A549 (cell line): ENCODE measurements around the gene CHD6.

Source experiments
- CTCF ChIP-seq: fragments of >200 bp; sonication (Bioruptor Twin); formaldehyde crosslinking; IDR thresholded peaks from 3 replicates; pipeline ENCODE4 v1.5.1; 2016
- E2F6 ChIP-seq: IDR thresholded peaks from 2 replicates; pipeline ENCODE4 v1.6.1; 2012; ENCODE audit warnings: low read depth, borderline replicate concordance
- FOXS1 ChIP-seq: fragments of 250-450 bp; sonication (Bioruptor Pico); IDR thresholded peaks from 2 replicates; pipeline ENCODE4 v1.5.0; 2020; ENCODE audit warnings: mild to moderate bottlenecking, moderate library complexity
- NFE2L2 ChIP-seq: fragments of 150-350 bp; conservative IDR thresholded peaks from 2 replicates; pipeline ENCODE4 v1.6.1; 2014; ENCODE audit warnings: low read length
- NPAS2 ChIP-seq: fragments of 250-450 bp; sonication (Bioruptor Pico); IDR thresholded peaks from 2 replicates; pipeline ENCODE4 v1.8.0; 2022; ENCODE audit warnings: mild to moderate bottlenecking, moderate library complexity, borderline replicate concordance
- PHF8 ChIP-seq: fragments of 200-600 bp; sonication (generic); IDR thresholded peaks from 2 replicates; pipeline ENCODE4 v1.6.1; 2016; ENCODE audit warnings: low read depth, mild to moderate bottlenecking, antibody characterized with exemption, moderate library complexity, borderline replicate concordance
- RCOR1 ChIP-seq: fragments of 150-350 bp; IDR thresholded peaks from 2 replicates; pipeline ENCODE4 v1.6.1; 2014; ENCODE audit warnings: antibody characterized with exemption, low read length, low read depth
- TP53 ChIP-seq: fragments of 250-450 bp; sonication (Bioruptor Pico); IDR thresholded peaks from 2 replicates; pipeline ENCODE4 v1.5.0; 2021; ENCODE audit warnings: mild to moderate bottlenecking, moderate library complexity
- TF ChIP-seq, protein P1 (sequence below): IDR thresholded peaks from 2 replicates; pipeline ENCODE4 v1.6.1; 2012

- TF ChIP-seq NPAS2 (CRISPR knock-in tag): no peak
- TF ChIP-seq NFE2L2: no peak
- TF ChIP-seq, protein P1, sequence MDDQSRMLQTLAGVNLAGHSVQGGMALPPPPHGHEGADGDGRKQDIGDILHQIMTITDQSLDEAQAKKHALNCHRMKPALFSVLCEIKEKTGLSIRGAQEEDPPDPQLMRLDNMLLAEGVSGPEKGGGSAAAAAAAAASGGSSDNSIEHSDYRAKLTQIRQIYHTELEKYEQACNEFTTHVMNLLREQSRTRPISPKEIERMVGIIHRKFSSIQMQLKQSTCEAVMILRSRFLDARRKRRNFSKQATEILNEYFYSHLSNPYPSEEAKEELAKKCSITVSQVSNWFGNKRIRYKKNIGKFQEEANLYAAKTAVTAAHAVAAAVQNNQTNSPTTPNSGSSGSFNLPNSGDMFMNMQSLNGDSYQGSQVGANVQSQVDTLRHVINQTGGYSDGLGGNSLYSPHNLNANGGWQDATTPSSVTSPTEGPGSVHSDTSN: no peak
- no peak for TF ChIP-seq CTCF
- no peak for TF ChIP-seq FOXS1
- TF ChIP-seq E2F6: no peak
- TF ChIP-seq RCOR1: no peak
- no peak for TF ChIP-seq PHF8
- no peak for TF ChIP-seq TP53 (CRISPR knock-in tag)
These were observed 30.2 kb downstream of the CHD6 start for GRCh38 chr20:41587956-41588355.
